HL-60 (cell line): ENCODE data around the gene ZER1.
A peak's percentile ranks its signal among the peaks of the same experiment; 100 is the strongest.

Experiments
- DNase-seq, 2 experiments: peaks; one replicate each; pipeline ENCODE4 v3.0.0-alpha.2; 2010 to 2020; ENCODE audit warnings: low read depth in 1 of 2, low spot score in 1 of 2
- H3K27ac ChIP-seq: fragments of 250-450 bp; sonication (Bioruptor Pico); replicated peaks from 2 replicates; pipeline ENCODE4 v1.5.1; 2020; ENCODE audit warnings: mild to moderate bottlenecking, moderate library complexity
- H3K27me3 ChIP-seq: fragments of 250-450 bp; sonication (Bioruptor Pico); 2 replicates; pipeline ENCODE4 v1.5.1; 2021; ENCODE audit warnings: mild to moderate bottlenecking, moderate library complexity; ENCODE audit not compliant: insufficient read depth, poor library complexity, severe bottlenecking
- H3K4me3 ChIP-seq: replicated peaks from 2 replicates; pipeline ENCODE4 v1.5.1; 2011; ENCODE audit warnings: mild to moderate bottlenecking, control low read depth, low read length; ENCODE audit not compliant: insufficient read depth
- CTCF ChIP-seq: IDR thresholded peaks from one replicate; pipeline ENCODE4 v1.5.1; 2011; ENCODE audit warnings: low read length, control low read depth, inconsistent platforms; ENCODE audit not compliant: insufficient read depth
- GABPA ChIP-seq: IDR thresholded peaks from 2 replicates; pipeline ENCODE4 v1.6.1; 2012; ENCODE audit warnings: low read depth
- POLR2AphosphoS5 ChIP-seq: IDR thresholded peaks from 2 replicates; pipeline ENCODE4 v1.6.1; 2012; ENCODE audit warnings: low read depth
- REST ChIP-seq: IDR thresholded peaks from 2 replicates; pipeline ENCODE4 v1.6.1; 2012; ENCODE audit warnings: low read depth; ENCODE audit not compliant: insufficient replicate concordance
- SPI1 ChIP-seq: IDR thresholded peaks from 2 replicates; pipeline ENCODE4 v1.6.1; 2012; ENCODE audit warnings: low read depth, mild to moderate bottlenecking, borderline replicate concordance

The ZER1 gene

GRCh38 chr9:128771094-128771721, 519 bp downstream of the ZER1 start:
- TF ChIP-seq GABPA: no peak
- TF ChIP-seq REST: no peak
- no peak for TF ChIP-seq POLR2AphosphoS5
- no peak for TF ChIP-seq SPI1
- TF ChIP-seq CTCF: no peak
- H3K27me3 ChIP-seq: no peaks in the 10 kb centered on the region
- peak in 1 of 2 experiments; percentile 18 for DNase-seq
- H3K4me3 ChIP-seq: peak overlapping the region; percentile 99
- peak overlapping the region; percentile 90 for H3K27ac ChIP-seq

DNA sequence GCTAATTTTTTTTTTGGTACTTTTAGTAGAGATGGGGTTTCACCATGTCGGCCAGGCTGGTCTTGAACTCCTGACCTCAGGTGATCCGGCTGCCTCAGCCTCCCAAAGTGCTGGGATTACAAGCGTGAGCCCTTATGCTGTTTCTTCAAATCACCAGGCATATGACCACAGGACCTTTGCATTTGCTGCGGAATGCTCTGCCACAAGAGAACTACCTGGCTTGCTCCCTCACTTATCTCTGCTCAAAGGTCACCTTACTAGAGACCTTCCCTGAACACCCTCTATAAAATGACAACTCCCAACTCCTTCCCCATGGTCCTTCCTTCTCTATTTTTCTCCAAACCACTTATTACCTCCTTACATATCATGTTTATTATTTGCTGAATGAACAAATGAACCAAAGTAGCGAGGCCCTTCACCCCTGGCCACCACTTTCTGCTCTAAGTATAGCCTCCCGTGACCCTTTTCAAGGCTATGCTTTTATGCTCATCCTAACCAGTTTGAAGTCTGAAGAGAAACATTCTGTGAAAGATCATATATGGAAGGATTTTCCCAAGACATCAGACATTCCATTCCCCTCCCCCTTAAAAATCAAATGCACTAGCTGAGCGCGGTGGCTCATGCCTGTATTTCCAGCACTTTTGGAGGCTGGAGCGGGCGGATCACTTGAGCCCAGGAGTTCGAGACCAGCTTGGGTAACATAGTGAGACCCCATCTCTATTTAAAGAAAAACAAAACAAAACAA, 1.3 kb downstream of the ZER1 start:
- no peaks in the 10 kb centered on the region for H3K27me3 ChIP-seq
- no peak for DNase-seq
- TF ChIP-seq CTCF (no peak), SPI1 (no peak), GABPA (no peak)
- H3K27ac ChIP-seq: peak overlapping the region; percentile 90; the same call in 1 of the 2 replicates
- peak overlapping the region; percentile 99 for H3K4me3 ChIP-seq

DNA sequence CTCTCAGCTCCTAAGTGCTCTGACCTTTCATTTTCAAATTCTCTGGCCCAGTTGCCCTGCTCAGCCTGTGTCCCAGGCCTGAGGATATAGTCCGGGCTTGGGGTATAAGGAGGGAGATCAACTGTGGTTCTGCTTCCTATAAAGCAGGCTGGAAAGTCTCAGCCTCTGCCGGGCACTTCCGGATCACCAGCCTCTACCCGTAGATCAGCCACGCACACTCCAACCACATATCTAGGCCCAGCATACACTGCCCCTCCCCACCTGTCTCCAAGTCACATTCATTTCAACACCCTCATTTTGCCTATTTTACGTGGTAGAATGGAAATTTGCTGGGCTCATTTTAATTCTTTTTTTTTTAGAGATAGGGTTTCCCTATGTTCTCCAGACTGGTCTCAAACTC, 3.1 kb downstream of the ZER1 start:
- Histone ChIP-seq H3K27ac (no peak overlapping the region), H3K4me3 (no peak overlapping the region), H3K27me3 (no peaks in the 10 kb centered on the region)
- DNase-seq: no peak
- no peak for TF ChIP-seq GABPA
- TF ChIP-seq SPI1: no peak
- TF ChIP-seq CTCF: no peak
- TF ChIP-seq POLR2AphosphoS5: no peak
- no peak for TF ChIP-seq REST

DNA sequence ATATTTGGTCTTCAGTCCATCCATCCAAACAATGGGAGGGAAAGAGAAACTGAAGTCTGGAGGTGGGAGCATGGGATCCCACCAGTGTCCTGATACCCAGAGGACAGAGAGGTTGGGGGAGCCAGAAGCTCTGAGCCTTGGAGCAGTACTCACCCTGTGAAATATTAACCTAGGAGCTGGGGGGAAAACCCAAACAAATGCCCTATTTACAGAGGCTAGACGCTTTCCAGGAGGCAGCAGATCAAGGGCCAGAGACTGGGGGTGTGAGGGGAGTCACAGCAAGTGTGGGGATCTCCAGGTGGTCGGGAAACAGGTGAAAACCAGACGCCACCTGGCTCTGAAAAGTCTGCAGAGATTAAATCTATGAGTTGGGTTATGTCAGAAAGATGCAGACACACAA, 6.2 kb downstream of the ZER1 start:
- Histone ChIP-seq H3K27ac (no peak overlapping the region), H3K27me3 (no peaks in the 10 kb centered on the region), H3K4me3 (no peak overlapping the region)
- no peak for DNase-seq
- TF ChIP-seq SPI1: no peak
